HepG2 (cell line): ENCODE data around the gene ESYT1. TPM values are rescaled to one million over a fixed set of nuclear protein-coding genes. Genes with fewer than 3 reads are reported as not detected.

Source experiments
- EEA1 ChIP-seq: sonication (generic); formaldehyde crosslinking; IDR thresholded peaks from 2 replicates; pipeline ENCODE4 v1.5.1; 2020; ENCODE audit warnings: mild to moderate bottlenecking, missing genetic modification reagents, borderline replicate concordance
- ELF1 ChIP-seq: sonication (generic); formaldehyde crosslinking; IDR thresholded peaks from 2 replicates; pipeline ENCODE4 v1.4.0; 2020; ENCODE audit warnings: missing genetic modification reagents
- ELF4 ChIP-seq: sonication (generic); formaldehyde crosslinking; IDR thresholded peaks from 2 replicates; pipeline ENCODE4 v1.5.0; 2020; ENCODE audit warnings: missing genetic modification reagents, mild to moderate bottlenecking, moderate library complexity, borderline replicate concordance
- EP300 ChIP-seq, 3 experiments: sonication (generic) in 1 of 3; formaldehyde crosslinking in 1 of 3; IDR thresholded peaks; 2 replicates each; pipeline versions ENCODE4 v1.5.1 to v1.6.1; 2011 to 2020; ENCODE audit warnings: low read depth in 2 of 3, low read length in 2 of 3, borderline replicate concordance in 1 of 3, improper control_type of control experiment in 1 of 3, mild to moderate bottlenecking in 1 of 3, missing genetic modification reagents in 1 of 3, moderate library complexity in 1 of 3
- ETV6 ChIP-seq: sonication (generic); formaldehyde crosslinking; conservative IDR thresholded peaks from 2 replicates; pipeline ENCODE4 v1.4.0; 2020; ENCODE audit warnings: missing genetic modification reagents
- FOXC1 ChIP-seq: sonication (generic); formaldehyde crosslinking; IDR thresholded peaks from 2 replicates; pipeline ENCODE4 v1.8.0; 2022; ENCODE audit warnings: mild to moderate bottlenecking, missing genetic modification reagents, borderline replicate concordance
- MLLT10 ChIP-seq: sonication (generic); formaldehyde crosslinking; IDR thresholded peaks from 2 replicates; pipeline ENCODE4 v1.4.0; 2020; ENCODE audit warnings: missing genetic modification reagents
- NPAS2 ChIP-seq: sonication (generic); formaldehyde crosslinking; IDR thresholded peaks from 2 replicates; pipeline ENCODE4 v1.8.0; 2022; ENCODE audit warnings: mild to moderate bottlenecking, missing genetic modification reagents, borderline replicate concordance
- SALL2 ChIP-seq: sonication (generic); formaldehyde crosslinking; IDR thresholded peaks from 2 replicates; pipeline ENCODE4 v1.8.1; 2023; ENCODE audit warnings: mild to moderate bottlenecking, missing genetic modification reagents, inconsistent platforms
- TBX3 ChIP-seq: fragments of 450-650 bp; IDR thresholded peaks from 2 replicates; pipeline ENCODE4 v1.6.1; 2017; ENCODE audit warnings: antibody characterized with exemption, mild to moderate bottlenecking, inconsistent platforms, borderline replicate concordance
- TMF1 ChIP-seq: sonication (generic); formaldehyde crosslinking; IDR thresholded peaks from 2 replicates; pipeline ENCODE4 v1.8.1; 2022; ENCODE audit warnings: low read depth, missing genetic modification reagents
- ZFP90 ChIP-seq: sonication (generic); formaldehyde crosslinking; IDR thresholded peaks from 2 replicates; pipeline ENCODE4 v1.8.0; 2022; ENCODE audit warnings: missing genetic modification reagents, mild to moderate bottlenecking, inconsistent platforms, borderline replicate concordance
- ZIK1 ChIP-seq: sonication (generic); formaldehyde crosslinking; IDR thresholded peaks from 2 replicates; pipeline ENCODE4 v1.5.0; 2020; ENCODE audit warnings: mild to moderate bottlenecking, low read depth, missing genetic modification reagents, borderline replicate concordance
- ZNF10 ChIP-seq: sonication (generic); formaldehyde crosslinking; IDR thresholded peaks from 2 replicates; pipeline ENCODE4 v1.4.0; 2020; ENCODE audit warnings: mild to moderate bottlenecking, low read depth, missing genetic modification reagents, borderline replicate concordance
- ZNF232 ChIP-seq: sonication (generic); formaldehyde crosslinking; IDR thresholded peaks from 2 replicates; pipeline ENCODE4 v1.4.0; 2020; ENCODE audit warnings: missing genetic modification reagents, borderline replicate concordance
- ZNF3 ChIP-seq: IDR thresholded peaks from 2 replicates; pipeline ENCODE4 v1.7.0; 2017; ENCODE audit warnings: inconsistent platforms
- ZNF354B ChIP-seq: sonication (generic); formaldehyde crosslinking; IDR thresholded peaks from 2 replicates; pipeline ENCODE4 v1.8.0; 2022; ENCODE audit warnings: mild to moderate bottlenecking, missing genetic modification reagents
- ZNF383 ChIP-seq: sonication (generic); formaldehyde crosslinking; IDR thresholded peaks from 2 replicates; pipeline ENCODE4 v1.4.0; 2020; ENCODE audit warnings: missing genetic modification reagents, mild to moderate bottlenecking, borderline replicate concordance
- ZNF563 ChIP-seq: sonication (generic); formaldehyde crosslinking; IDR thresholded peaks from 2 replicates; pipeline ENCODE4 v1.8.0; 2022; ENCODE audit warnings: mild to moderate bottlenecking, moderate library complexity, missing genetic modification reagents
- ZNF564 ChIP-seq: sonication (generic); formaldehyde crosslinking; IDR thresholded peaks from 2 replicates; pipeline ENCODE4 v1.8.1; 2023; ENCODE audit warnings: mild to moderate bottlenecking, missing genetic modification reagents
- ZNF709 ChIP-seq: sonication (generic); formaldehyde crosslinking; IDR thresholded peaks from 2 replicates; pipeline ENCODE4 v1.5.0; 2020; ENCODE audit warnings: mild to moderate bottlenecking, missing genetic modification reagents
- ZNF713 ChIP-seq: sonication (generic); formaldehyde crosslinking; IDR thresholded peaks from 2 replicates; pipeline ENCODE4 v1.4.0; 2020; ENCODE audit warnings: mild to moderate bottlenecking, missing genetic modification reagents
- ZNF776 ChIP-seq: sonication (generic); formaldehyde crosslinking; IDR thresholded peaks from 2 replicates; pipeline ENCODE4 v1.4.0; 2020; ENCODE audit warnings: mild to moderate bottlenecking, missing genetic modification reagents
- ZNF790 ChIP-seq: sonication (generic); formaldehyde crosslinking; IDR thresholded peaks from 2 replicates; pipeline ENCODE4 v1.8.0; 2022; ENCODE audit warnings: missing genetic modification reagents, mild to moderate bottlenecking, borderline replicate concordance
- ZNF839 ChIP-seq: sonication (generic); formaldehyde crosslinking; IDR thresholded peaks from 2 replicates; pipeline ENCODE4 v1.4.0; 2020; ENCODE audit warnings: missing genetic modification reagents, mild to moderate bottlenecking, borderline replicate concordance
- polyA plus RNA-seq, 8 experiments: library from polyadenylated mRNA; depleted of rRNA in 3 of 8; stranded (reverse) in 7 of 8; unstranded in 1 of 8; fragments of >200 nt; fragmentation: Illumina TruSeq in 4 of 8; extraction: Trizol in 4 of 8; gene quantifications; 2 replicates each; pipeline versions ENCODE4 v1.2.1 to v1.2.3, GENCODE V29; 2011 to 2016; ENCODE audit warnings: low read depth in 4 of 8, missing spikeins in 1 of 8, mixed read lengths in 1 of 8; ENCODE audit not compliant: insufficient read depth in 1 of 8
- total RNA-seq, 5 experiments: library from RNA; depleted of rRNA; stranded (reverse); fragments of >200 nt; fragmentation: Illumina TruSeq; extraction: Trizol; gene quantifications; 2 replicates each; pipeline ENCODE4 v1.2.3, GENCODE V29; 2016; ENCODE audit warnings: low read depth in 1 of 5
- TF ChIP-seq, protein P1 (sequence below): sonication (generic); formaldehyde crosslinking; IDR thresholded peaks from 2 replicates; pipeline ENCODE4 v1.4.0; 2020; ENCODE audit warnings: mild to moderate bottlenecking, missing genetic modification reagents, borderline replicate concordance

ESYT1 gene
- total and polyA plus RNA-seq, 2 of the 13 experiments (the other 11 are each of a cell fraction or from before 2014, with no cell fraction given), result 66.9 to 71.0 TPM

GRCh38 chr12:56152132-56152755 is 24.2 kb downstream of the ESYT1 start, which contains the start of gene MYL6B (continued):
- TF ChIP-seq EP300 (IDR thresholded peaks at IDR 0.05; ENCODE audit: low read depth in 2 of 2, low read length in 2 of 2) (peak; percentile 29 to 30; a peak in 2 of 4 replicates), EP300 (CRISPR knock-in tag; IDR thresholded peaks at IDR 0.05; ENCODE audit: borderline replicate concordance) (no peak), MLLT10 (no peak), ZFP90 (peak; percentile 67; the same call in 1 of the 2 replicates), ZNF564 (CRISPR knock-in tag) (no peak), ZNF232 (peak; percentile 54; the same call in 1 of the 2 replicates), NPAS2 (CRISPR knock-in tag) (no peak), ZNF839 (CRISPR knock-in tag) (no peak), ZNF713 (no peak), ZNF10 (CRISPR knock-in tag) (no peak), ELF4 (CRISPR knock-in tag) (no peak), ZNF776 (CRISPR knock-in tag) (no peak), ZNF709 (no peak), EEA1 (CRISPR knock-in tag) (no peak), ZNF354B (no peak), ZNF790 (CRISPR knock-in tag) (no peak; the same call in 1 of the 2 replicates), SALL2 (CRISPR knock-in tag) (no peak), FOXC1 (no peak), ZNF3 (no peak), ELF1 (peak; percentile 87), TBX3 (no peak), ZNF383 (CRISPR knock-in tag) (no peak), ZIK1 (CRISPR knock-in tag) (no peak; the same call in 1 of the 2 replicates), ETV6 (no peak), ZNF563 (CRISPR knock-in tag) (peak; percentile 33; the same call in 1 of the 2 replicates), TMF1 (CRISPR knock-in tag) (no peak)
- TF ChIP-seq, protein P1, sequence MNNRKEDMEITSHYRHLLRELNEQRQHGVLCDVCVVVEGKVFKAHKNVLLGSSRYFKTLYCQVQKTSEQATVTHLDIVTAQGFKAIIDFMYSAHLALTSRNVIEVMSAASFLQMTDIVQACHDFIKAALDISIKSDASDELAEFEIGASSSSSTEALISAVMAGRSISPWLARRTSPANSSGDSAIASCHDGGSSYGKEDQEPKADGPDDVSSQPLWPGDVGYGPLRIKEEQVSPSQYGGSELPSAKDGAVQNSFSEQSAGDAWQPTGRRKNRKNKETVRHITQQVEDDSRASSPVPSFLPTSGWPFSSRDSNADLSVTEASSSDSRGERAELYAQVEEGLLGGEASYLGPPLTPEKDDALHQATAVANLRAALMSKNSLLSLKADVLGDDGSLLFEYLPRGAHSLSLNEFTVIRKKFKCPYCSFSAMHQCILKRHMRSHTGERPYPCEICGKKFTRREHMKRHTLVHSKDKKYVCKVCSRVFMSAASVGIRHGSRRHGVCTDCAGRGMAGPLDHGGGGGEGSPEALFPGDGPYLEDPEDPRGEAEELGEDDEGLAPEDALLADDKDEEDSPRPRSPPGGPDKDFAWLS (CRISPR knock-in tag), result no peak
